ENCODE data around the gene PRDM12.

PRDM12 gene

DNA sequence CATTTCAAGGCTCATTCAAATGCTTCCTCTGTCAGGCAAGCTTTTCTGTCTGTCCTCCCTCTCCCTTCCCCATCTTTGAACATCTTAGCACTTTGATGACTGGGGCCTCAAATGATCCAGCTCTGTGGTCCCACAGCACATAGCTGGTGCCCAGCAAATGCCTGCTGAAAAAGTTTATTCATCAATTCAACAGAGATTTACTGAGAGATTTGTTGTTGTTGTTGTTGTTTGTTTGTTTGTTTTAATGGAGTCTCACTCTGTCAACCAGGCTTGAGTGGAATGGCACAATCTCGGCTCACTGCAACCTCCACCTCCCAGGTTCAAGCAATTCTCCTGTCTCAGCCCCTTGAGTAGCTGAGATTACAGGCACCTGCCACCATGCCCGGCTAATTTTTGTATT is 23.2 kb downstream of the PRDM12 start:
- no peak overlapping the region for H3K4me3 ChIP-seq (ENCODE audit: control insufficient read depth, low read depth, low read length)
- TF ChIP-seq, protein P1, sequence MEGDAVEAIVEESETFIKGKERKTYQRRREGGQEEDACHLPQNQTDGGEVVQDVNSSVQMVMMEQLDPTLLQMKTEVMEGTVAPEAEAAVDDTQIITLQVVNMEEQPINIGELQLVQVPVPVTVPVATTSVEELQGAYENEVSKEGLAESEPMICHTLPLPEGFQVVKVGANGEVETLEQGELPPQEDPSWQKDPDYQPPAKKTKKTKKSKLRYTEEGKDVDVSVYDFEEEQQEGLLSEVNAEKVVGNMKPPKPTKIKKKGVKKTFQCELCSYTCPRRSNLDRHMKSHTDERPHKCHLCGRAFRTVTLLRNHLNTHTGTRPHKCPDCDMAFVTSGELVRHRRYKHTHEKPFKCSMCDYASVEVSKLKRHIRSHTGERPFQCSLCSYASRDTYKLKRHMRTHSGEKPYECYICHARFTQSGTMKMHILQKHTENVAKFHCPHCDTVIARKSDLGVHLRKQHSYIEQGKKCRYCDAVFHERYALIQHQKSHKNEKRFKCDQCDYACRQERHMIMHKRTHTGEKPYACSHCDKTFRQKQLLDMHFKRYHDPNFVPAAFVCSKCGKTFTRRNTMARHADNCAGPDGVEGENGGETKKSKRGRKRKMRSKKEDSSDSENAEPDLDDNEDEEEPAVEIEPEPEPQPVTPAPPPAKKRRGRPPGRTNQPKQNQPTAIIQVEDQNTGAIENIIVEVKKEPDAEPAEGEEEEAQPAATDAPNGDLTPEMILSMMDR (IDR thresholded peaks at IDR 0.05; ENCODE audit: control insufficient read depth, insufficient read depth, low read depth, low read length, missing control alignments), result no peak
- DNase-seq (ENCODE audit: low read depth), result no peak

DNA sequence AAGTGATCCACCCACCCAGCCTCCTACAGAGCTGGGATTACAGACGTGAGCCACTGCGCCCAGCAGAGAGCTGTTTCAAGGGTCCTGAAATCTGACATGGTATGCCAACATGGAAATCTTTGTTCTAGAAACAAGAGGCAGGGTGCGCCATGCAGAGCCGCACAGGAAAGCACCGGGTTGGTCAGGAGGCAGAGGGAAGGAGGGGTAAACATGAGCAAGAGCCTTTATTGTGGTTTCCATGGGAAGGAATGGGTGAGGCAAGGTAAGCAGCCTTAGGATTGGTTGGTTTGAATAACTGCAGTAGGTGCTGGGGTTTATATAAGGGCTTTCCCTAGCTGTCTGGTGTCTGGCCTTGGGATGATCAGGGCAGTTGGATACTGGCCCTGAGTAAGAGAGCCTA is 23.7 kb downstream of the PRDM12 start:
- TF ChIP-seq, protein P1 (IDR thresholded peaks at IDR 0.05; ENCODE audit: control insufficient read depth, insufficient read depth, low read depth, low read length, missing control alignments), result no peak
- H3K4me3 ChIP-seq (ENCODE audit: control insufficient read depth, low read depth, low read length), result no peak overlapping the region
- DNase-seq (ENCODE audit: low read depth), result no peak

DNA sequence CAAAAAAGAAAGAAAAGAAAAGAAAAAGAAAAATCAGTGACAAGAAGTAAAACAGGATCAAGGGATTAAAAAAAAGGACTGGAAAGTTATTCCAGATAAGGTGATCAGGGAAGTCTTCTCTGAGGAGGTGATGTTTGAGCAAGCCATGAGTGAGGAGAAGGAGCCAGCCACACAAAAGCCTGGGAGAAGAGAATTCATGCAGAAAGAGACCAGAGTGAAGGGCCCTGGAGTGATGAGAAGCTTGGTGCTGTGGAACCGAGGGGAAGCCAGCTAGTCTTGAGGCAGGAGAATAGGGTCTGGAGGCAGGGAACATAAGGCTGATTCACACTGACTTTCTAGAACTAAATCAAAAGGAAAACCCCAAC is 25.2 kb downstream of the PRDM12 start:
- peak overlapping the region; percentile 21 for H3K4me3 ChIP-seq (ENCODE audit: control insufficient read depth, low read depth, low read length)
- DNase-seq (ENCODE audit: low read depth), result no peak
- TF ChIP-seq, protein P1 (IDR thresholded peaks at IDR 0.05; ENCODE audit: control insufficient read depth, insufficient read depth, low read depth, low read length, missing control alignments), result no peak

DNA sequence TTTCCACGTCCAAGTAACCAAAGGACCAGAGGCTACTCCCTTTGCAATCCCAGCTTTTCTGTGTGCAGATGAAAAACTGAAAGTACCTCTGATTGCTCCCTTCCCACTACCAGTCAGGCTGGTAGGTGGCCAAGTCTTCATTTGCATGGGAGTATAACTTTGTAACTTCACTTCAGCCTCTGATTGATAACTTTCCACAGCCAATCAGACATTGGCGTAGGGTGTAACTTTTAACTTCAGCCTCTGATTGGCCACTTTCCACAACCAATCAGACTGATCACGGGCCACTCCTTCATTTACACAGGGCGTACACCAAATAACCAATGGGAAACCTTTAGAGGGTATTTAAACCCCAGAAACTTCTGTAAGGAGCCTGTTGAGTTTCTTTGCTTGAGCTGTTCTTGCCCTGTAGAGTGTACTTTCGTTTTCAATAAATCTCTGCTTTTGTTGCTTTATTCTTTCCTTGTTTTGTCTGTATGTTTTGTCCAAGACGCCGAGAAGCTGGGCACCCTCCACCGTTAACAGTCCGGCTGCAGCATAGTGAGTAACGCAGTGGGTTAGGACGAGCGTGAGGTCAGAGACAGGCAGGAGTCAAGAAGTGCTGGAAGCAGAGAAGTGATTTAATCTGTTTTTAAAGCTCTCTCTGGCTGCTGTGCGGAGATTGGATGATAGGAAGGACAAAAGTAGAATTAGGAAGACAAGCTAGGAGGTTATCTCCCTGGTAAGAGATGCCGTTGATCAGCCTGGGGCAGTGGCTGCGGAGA is 25.7 kb downstream of the PRDM12 start:
- DNase-seq (ENCODE audit: low read depth), result peak; percentile 93
- H3K4me3 ChIP-seq (ENCODE audit: control insufficient read depth, low read depth, low read length), result peak overlapping the region; percentile 39
- TF ChIP-seq, protein P1 (IDR thresholded peaks at IDR 0.05; ENCODE audit: control insufficient read depth, insufficient read depth, low read depth, low read length, missing control alignments), result no peak

DNA sequence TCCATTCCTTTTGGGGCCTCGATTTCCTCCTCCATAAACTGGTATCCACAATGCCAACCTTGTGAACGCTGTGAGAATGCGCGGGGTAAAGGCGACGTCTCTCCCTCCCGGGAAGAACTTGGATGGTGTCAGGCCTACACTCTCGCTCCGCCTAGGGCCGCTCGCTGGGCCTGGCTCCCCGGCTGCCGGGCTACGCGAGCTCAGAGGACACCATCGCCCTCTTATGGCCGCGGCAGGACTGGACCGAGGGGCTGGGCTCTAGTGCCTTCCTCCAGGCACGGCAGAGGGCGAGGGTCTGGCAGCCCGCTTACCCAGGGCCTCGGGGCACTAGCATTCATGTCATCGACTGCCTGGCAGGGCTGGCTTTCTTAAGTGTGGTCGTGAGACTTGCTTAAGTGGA is 27.9 kb downstream of the PRDM12 start:
- TF ChIP-seq, protein P1 (IDR thresholded peaks at IDR 0.05; ENCODE audit: control insufficient read depth, insufficient read depth, low read depth, low read length, missing control alignments), result no peak
- DNase-seq (ENCODE audit: low read depth), result no peak
- H3K4me3 ChIP-seq (ENCODE audit: control insufficient read depth, low read depth, low read length), result no peak overlapping the region

DNA sequence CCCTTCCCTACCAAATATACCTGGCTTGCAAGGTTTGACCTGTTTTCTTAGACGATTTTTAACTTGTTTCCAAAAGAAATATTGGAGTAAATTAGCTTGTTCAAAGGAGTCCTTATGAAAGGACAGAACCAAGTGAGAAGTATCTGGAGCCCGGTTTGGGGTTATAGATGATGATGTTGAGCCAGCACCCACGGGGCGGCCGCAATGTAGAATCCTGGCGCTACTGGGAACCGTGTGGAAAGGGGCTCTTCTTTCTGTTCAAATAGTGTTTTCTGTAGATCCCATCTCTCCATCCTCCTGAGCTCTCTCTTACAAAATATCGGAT is 28.7 kb downstream of the PRDM12 start:
- H3K4me3 ChIP-seq (ENCODE audit: control insufficient read depth, low read depth, low read length), result peak overlapping the region; percentile 20
- DNase-seq (ENCODE audit: low read depth), result no peak
- TF ChIP-seq, protein P1 (IDR thresholded peaks at IDR 0.05; ENCODE audit: control insufficient read depth, insufficient read depth, low read depth, low read length, missing control alignments), result no peak

Measured in AG09309 (cell line).